ENCODE results near the gene RNF146.

- TF ChIP-seq CTCF (IDR thresholded peaks at IDR 0.05; ENCODE audit: insufficient read depth, low read length): no peak
- no peak for TF ChIP-seq POLR2AphosphoS5 (IDR thresholded peaks at IDR 0.05; ENCODE audit: low read depth)
These were observed 22.0 kb downstream of the RNF146 start for GRCh38 chr6:127288705-127289104.

All from HL-60 (cell line).